OCI-LY7 (cell line): Measurements from ENCODE around the gene PRKAB1. TPM values are rescaled to one million over a fixed set of nuclear protein-coding genes. Genes with fewer than 3 reads are reported as not detected.

Source experiments
- BruUV-seq: library from RNA; stranded (reverse); fragments of 400-500 nt; replicated peaks from 2 replicates; lab custom pipeline; 2021; lab: Mats Ljungman, UMichigan
- CTCF ChIA-PET: fragments of 300-600 bp; sonication (Branson Sonifier 250); formaldehyde crosslinking; loops from one replicate; lab custom pipeline; 2022; ENCODE audit warnings: antibody characterized with exemption; ENCODE audit not compliant: unreplicated experiment; lab: Charles Lee
- POLR2A ChIA-PET: fragments of 300-600 bp; sonication (Branson Sonifier 250); formaldehyde crosslinking; loops from one replicate; lab custom pipeline; 2022; ENCODE audit warnings: antibody characterized with exemption; lab: Charles Lee
- DNase-seq: peaks from one replicate; pipeline ENCODE4 v3.0.0-alpha.2; 2015; ENCODE audit warnings: low spot score
- H2AFZ ChIP-seq: fragments of 200-600 bp; sonication (generic), shearing (Covaris generic); 2 replicates; pipeline ENCODE4 v1.6.1; 2014; ENCODE audit warnings: mild to moderate bottlenecking, antibody characterized with exemption, low read length, moderate library complexity
- H3K27ac ChIP-seq: fragments of 200-600 bp; sonication (generic); 2 replicates; pipeline ENCODE4 v1.5.1; 2014; ENCODE audit warnings: mixed run types, low read depth, mild to moderate bottlenecking, moderate library complexity, low read length, inconsistent platforms; ENCODE audit not compliant: poor library complexity, severe bottlenecking
- H3K36me3 ChIP-seq: fragments of 200-600 bp; sonication (generic); 2 replicates; pipeline ENCODE4 v1.6.1; 2014; ENCODE audit warnings: mild to moderate bottlenecking, antibody characterized with exemption, low read length, moderate library complexity, mixed read lengths; ENCODE audit not compliant: insufficient read depth
- H3K4me1 ChIP-seq: fragments of 200-600 bp; sonication (generic); 2 replicates; pipeline ENCODE4 v1.5.1; 2014; ENCODE audit warnings: mild to moderate bottlenecking, low read length; ENCODE audit not compliant: insufficient read depth, poor library complexity, severe bottlenecking
- H3K4me2 ChIP-seq: fragments of 200-600 bp; sonication (generic); 2 replicates; pipeline ENCODE4 v1.6.1; 2014; ENCODE audit warnings: mild to moderate bottlenecking, low read length
- H3K4me3 ChIP-seq: fragments of 200-600 bp; sonication (generic); 2 replicates; pipeline ENCODE4 v1.5.1; 2014; ENCODE audit warnings: mild to moderate bottlenecking, low read depth, low read length; ENCODE audit not compliant: poor library complexity, severe bottlenecking
- H3K79me2 ChIP-seq: fragments of 200-600 bp; sonication (generic); 2 replicates; pipeline ENCODE4 v1.6.1; 2016; ENCODE audit warnings: low read depth, mild to moderate bottlenecking, low read length, moderate library complexity, mixed read lengths; ENCODE audit not compliant: insufficient read depth
- H3K9me2 ChIP-seq: fragments of 200-600 bp; sonication (generic); 2 replicates; pipeline ENCODE4 v1.6.1; 2016; ENCODE audit warnings: mild to moderate bottlenecking, low read length, mixed read lengths; ENCODE audit not compliant: insufficient read depth
- H3K9me3 ChIP-seq: fragments of 200-600 bp; sonication (generic); 2 replicates; pipeline ENCODE4 v1.6.1; 2014; ENCODE audit warnings: mild to moderate bottlenecking, mixed run types, low read length, mixed read lengths
- H4K20me1 ChIP-seq: fragments of 200-600 bp; sonication (generic); 2 replicates; pipeline ENCODE4 v1.6.1; 2014; ENCODE audit warnings: mild to moderate bottlenecking, antibody characterized with exemption, low read length, moderate library complexity, mixed read lengths; ENCODE audit not compliant: insufficient read depth
- CTCF ChIP-seq: fragments of 200-600 bp; sonication (generic); conservative IDR thresholded peaks from 2 replicates; pipeline ENCODE4 v1.5.1; 2014; ENCODE audit warnings: mild to moderate bottlenecking, antibody characterized with exemption, low read length, moderate library complexity, mixed read lengths
- EZH2phosphoT487 ChIP-seq: fragments of 200-600 bp; sonication (generic); IDR thresholded peaks from 2 replicates; pipeline ENCODE4 v1.6.1; 2018; ENCODE audit warnings: low read depth, borderline replicate concordance, mild to moderate bottlenecking, mixed run types, antibody characterized with exemption, low read length, moderate library complexity, mixed read lengths
- intact Hi-C: fragments of 100-400 bp; cut with micrococcal nuclease; formaldehyde crosslinking; loops from one replicate; pipeline ENCODE4 v1.10.0; 2022; ENCODE audit not compliant: unreplicated experiment
- total RNA-seq, 2 experiments: library from RNA; depleted of rRNA in 1 of 2; stranded (reverse); fragments of >200 nt in 1 of 2; shearing (Covaris generic) in 1 of 2; gene quantifications; 2 replicates each; pipeline ENCODE4 v1.2.3, GENCODE V29; 2014 to 2022

Gene PRKAB1
- total RNA-seq, 2 experiments from 2014 or later: 32.4 to 45.1 TPM

GRCh38 chr12:119627686-119628085, 40.2 kb upstream of the PRKAB1 start:
- H3K9me2 ChIP-seq: no peaks in the 10 kb centered on the region
- no peaks in the 10 kb centered on the region for H3K9me3 ChIP-seq
- no peaks in the 10 kb centered on the region for H4K20me1 ChIP-seq
- intact Hi-C loops: no loop called here
- ChIA-PET CTCF (no interaction called here), POLR2A (interaction anchor here (1.0 kb wide), 1 partner anchor 25 kb away, joined by 4 read pairs; no protein-coding TSS in a partner anchor)
- no peak overlapping the region for H2AFZ ChIP-seq
- no peaks in the 10 kb centered on the region for H3K36me3 ChIP-seq
- BruUV-seq: no TSS peak
- H3K79me2 ChIP-seq: no peaks in the 10 kb centered on the region
- no peak overlapping the region for H3K27ac ChIP-seq
- H3K4me3 ChIP-seq: no peak overlapping the region
- TF ChIP-seq EZH2phosphoT487 (no peak), CTCF (no peak)
- no peak for DNase-seq
- no peak overlapping the region for H3K4me2 ChIP-seq
- no peaks in the 10 kb centered on the region for H3K4me1 ChIP-seq

GRCh38 chr12:119630223-119630780, 37.6 kb upstream of the PRKAB1 start:
- no peak overlapping the region for H3K4me2 ChIP-seq
- no peaks in the 10 kb centered on the region for H4K20me1 ChIP-seq
- H3K79me2 ChIP-seq: no peaks in the 10 kb centered on the region
- H3K9me2 ChIP-seq: no peaks in the 10 kb centered on the region
- TF ChIP-seq CTCF: no peak
- no peak for TF ChIP-seq EZH2phosphoT487
- ChIA-PET POLR2A (no interaction called here), CTCF (no interaction called here)
- intact Hi-C loops: no loop called here
- no peak overlapping the region for H3K27ac ChIP-seq
- BruUV-seq: no TSS peak
- H3K4me1 ChIP-seq: no peaks in the 10 kb centered on the region
- H3K4me3 ChIP-seq: no peak overlapping the region
- H2AFZ ChIP-seq: no peak overlapping the region
- no peaks in the 10 kb centered on the region for H3K36me3 ChIP-seq
- no peak for DNase-seq
- H3K9me3 ChIP-seq: no peaks in the 10 kb centered on the region

GRCh38 chr12:119630962-119631550, 36.9 kb upstream of the PRKAB1 start:
- H3K4me1 ChIP-seq: no peaks in the 10 kb centered on the region
- H3K27ac ChIP-seq: no peak overlapping the region
- no peaks in the 10 kb centered on the region for H3K9me3 ChIP-seq
- no peak overlapping the region for H3K4me3 ChIP-seq
- no peaks in the 10 kb centered on the region for H3K36me3 ChIP-seq
- no peaks in the 10 kb centered on the region for H4K20me1 ChIP-seq
- DNase-seq: no peak
- CTCF ChIA-PET: no interaction called here
- H3K79me2 ChIP-seq: no peaks in the 10 kb centered on the region
- TF ChIP-seq CTCF (no peak), EZH2phosphoT487 (no peak)
- H2AFZ ChIP-seq: no peak overlapping the region
- BruUV-seq: no TSS peak
- no peaks in the 10 kb centered on the region for H3K9me2 ChIP-seq
- intact Hi-C loops: no loop called here
- H3K4me2 ChIP-seq: no peak overlapping the region
- POLR2A ChIA-PET: no interaction called here
